Right ventricle myocardium inferior (tissue), 1 donor: ENCODE data around the gene ARHGEF28. TPM values are rescaled to one million over a fixed set of nuclear protein-coding genes. Genes with fewer than 3 reads are reported as not detected.

Experiments
- ATAC-seq: fragments of 200-7000 bp; cut with Tn5 transposase; one replicate; pipeline ENCODE4 v1.9.1; 2020; ENCODE audit warnings: mild to moderate bottlenecking, moderate library complexity
- DNase-seq: peaks from one replicate; pipeline ENCODE4 v3.0.0; 2021; ENCODE audit errors: missing footprints
- intact Hi-C: fragments of 100-400 bp; cut with DNase I; formaldehyde crosslinking; loops from one replicate; pipeline ENCODE4 v1.11.0; 2022
- total RNA-seq: library from RNA; stranded (reverse); fragmentation: NEBNext Ultra II Directional; extraction: Animal tissue kit (Norgen Biotek cat#: 25700); gene quantifications from one replicate; pipeline ENCODE4 v1.2.1, GENCODE V29; 2021
- donor health status: DM: no; HTN: yes; CAD: no; lungs with severe emphysema.

The ARHGEF28 gene
- total RNA-seq, 1 donor from 2014 or later, result 1.9 TPM

DNA sequence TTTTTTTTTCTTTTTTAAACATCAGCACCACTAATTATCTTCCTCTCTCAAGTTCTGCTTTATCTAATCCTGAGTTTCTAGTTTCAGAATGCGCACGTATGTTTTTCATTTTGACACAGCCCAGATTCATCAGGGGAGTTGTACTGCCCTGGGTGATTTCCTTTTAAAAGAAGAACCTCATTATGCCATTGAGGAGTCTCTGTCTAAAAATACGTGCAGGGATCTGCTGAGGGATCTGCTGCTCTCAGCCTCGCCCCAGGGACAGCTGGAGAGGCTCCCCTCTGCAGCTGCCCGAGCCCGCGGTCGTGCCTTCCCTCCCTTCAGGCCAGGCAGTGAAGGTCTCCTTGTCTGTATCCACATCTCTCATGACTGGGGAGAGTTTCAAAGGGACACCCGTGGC is 273.1 kb downstream of the ARHGEF28 start:
- DNase-seq (no peak), ATAC-seq (peak; percentile 22)
- intact Hi-C loops, result no loop called here

DNA sequence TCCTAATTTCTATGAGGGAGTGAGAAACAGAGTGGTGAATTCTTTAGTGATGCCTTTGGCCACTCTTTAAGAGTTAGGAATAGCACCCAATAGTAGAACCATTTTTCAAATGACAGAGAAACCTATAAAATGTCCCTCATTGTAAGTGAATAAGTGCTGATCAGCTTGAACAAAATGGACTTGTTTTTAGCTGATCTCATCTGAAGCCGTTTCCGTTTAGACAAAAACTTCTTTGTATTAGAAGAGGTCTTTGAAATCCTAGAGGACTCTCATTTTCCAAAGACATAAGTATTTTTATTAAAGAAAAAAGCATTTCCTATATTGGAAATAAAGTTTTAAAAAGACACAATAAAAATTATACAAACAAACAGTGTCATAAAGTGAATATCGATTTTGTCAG is 273.9 kb downstream of the ARHGEF28 start:
- ATAC-seq, result no peak
- intact Hi-C loops, result loop anchor here (2.0 to 10.0 kb wide), 3 partner anchors 41 to 1015 kb away; no protein-coding TSS in a partner anchor
- DNase-seq, result no peak

DNA sequence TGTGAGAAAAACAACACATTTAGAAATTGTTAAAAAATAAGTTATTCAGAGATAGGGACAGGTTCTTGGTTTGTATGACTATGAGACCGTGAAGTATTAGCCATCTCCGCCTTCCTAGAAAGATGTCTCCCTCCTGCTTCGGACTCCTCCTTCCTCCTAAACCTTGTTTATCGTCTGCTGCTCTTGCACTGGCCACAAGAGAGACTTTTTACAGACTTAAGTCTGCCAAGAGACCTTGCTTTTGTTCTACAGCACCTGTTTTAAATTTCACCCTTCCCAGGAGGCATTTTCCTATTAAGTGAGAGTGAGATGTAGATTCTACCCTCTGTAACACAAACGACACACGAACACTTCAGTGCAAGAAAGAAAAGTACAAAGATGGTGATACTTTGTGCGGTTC is 274.6 kb downstream of the ARHGEF28 start:
- intact Hi-C loops, result loop anchor here (2.0 to 10.0 kb wide), 3 partner anchors 42 to 1014 kb away; no protein-coding TSS in a partner anchor
- DNase-seq (no peak), ATAC-seq (no peak)

DNA sequence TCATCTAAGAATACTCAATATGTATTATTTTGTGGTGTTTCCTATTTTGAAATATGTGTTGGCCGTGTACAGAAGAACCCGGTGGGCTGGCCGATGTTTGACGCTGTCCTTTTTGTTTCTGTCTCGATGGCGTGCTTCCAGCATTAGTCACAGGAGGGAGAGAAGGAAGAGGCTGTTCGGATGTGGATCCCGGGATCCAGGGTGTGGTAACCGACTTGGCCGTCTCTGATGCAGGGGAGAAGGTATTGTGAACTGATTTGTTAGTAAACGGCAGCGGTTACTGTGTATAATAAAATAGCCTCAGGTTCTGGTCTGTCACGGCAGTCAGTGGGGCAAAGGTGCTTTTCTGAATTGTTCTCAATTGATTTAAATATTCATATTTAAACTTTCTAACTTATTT is 275.0 kb downstream of the ARHGEF28 start:
- ATAC-seq (no peak), DNase-seq (no peak)
- intact Hi-C loops, result loop anchor here (2.0 to 10.0 kb wide), 3 partner anchors 42 to 1014 kb away; no protein-coding TSS in a partner anchor

DNA sequence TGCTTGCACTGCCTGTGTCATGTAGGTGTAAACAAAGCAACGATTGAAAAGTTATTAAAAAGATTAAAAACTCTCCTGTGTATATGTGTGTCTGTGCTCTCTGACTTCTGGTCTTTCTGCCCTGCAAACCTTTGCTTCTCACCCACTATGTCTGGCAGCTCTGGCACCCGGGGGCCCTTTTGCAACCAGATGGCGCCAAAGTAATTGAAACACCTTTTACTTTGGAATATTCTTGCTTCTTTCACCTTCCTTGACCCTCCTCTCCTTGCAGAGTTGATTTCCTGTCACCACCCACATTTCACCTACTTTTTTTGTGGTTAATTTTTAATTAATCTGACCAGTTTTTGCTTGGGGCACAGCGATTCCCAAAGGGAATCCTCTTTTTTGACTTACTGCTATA is 275.5 kb downstream of the ARHGEF28 start:
- no peak for ATAC-seq

DNA sequence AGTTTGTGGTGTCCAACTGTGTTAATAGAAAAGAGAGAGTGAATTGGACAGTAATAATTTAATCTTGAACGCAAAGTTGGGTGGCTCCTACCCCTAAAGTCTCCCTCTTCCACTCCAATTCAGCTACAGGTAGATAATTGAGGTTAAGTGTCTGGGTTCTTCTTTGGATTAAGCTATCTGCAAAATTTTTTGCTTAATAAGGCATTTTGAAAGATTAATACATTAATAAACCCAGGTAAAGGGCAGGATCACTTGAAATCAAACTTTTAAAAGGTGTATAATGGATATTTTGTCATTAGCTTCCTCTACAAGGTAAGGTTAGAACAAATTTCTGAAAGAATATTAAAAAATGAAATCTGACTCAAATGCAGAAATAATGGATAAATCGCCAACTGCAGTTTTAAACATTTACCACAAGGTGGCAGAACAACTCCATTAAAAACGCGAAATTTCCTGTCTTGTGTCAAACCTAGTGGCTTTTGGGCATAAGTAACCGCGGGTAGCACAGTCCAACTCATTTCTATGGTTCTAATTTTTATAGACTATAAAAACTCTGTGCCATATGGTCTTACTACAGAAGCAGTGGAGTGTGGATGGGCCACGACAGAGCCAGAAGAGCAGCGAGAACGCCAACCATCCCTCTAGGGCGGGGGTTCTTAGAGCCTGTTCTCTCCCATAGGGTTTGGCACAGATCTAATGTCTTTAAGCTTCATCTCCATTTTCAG is 276.5 kb downstream of the ARHGEF28 start:
- DNase-seq (no peak), ATAC-seq (peak; percentile 31)
- intact Hi-C loops, result loop anchor here (1.0 to 10.0 kb wide), 3 partner anchors 132 to 1012 kb away; no protein-coding TSS in a partner anchor

More for the DNA sequence above, 275.5 kb downstream of the ARHGEF28 start:
- no peak for DNase-seq
- intact Hi-C loops, result loop anchor here (2.0 to 10.0 kb wide), 3 partner anchors 43 to 1013 kb away; no protein-coding TSS in a partner anchor

DNA sequence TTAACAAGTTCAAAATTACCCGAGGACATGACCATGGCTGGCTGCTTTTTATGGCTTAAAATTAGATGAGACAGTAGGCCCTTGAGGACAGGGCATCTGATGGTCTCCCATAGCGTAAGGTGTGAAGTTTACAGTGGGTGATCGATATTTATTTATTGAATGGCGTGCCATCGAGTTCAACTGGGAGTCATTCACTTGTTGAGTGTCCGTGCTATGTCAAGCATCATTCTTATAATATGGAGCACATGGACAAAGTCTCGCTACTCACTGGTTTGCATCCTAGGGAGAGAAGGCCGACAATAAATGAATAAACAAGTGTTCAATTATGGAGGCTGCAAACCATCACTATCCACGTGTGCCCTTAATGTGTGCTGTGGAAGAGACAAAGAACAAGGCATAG is 277.2 kb downstream of the ARHGEF28 start:
- no peak for ATAC-seq
- intact Hi-C loops, result loop anchor here (10.0 kb wide), 2 partner anchors 132 to 1012 kb away; no protein-coding TSS in a partner anchor
- no peak for DNase-seq

DNA sequence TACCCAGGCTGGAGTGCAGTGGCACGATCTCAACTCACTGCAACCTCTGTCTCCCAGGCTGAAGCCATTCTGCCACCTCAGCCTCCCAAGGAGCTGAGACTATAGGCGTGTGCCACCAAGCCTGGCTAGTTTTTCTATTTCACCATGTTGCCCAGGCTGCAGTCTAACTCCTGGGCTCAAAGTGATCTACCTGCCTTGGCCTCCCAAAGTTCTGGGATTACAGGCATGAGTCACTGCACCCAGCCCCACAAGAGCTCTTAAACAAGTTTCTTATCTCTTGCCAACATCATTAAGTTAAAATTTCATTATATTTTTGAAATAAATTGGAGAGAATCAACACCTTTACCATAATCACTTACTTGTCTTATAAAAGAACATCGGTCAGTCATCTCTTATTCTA is 280.3 kb downstream of the ARHGEF28 start:
- intact Hi-C loops, result loop anchor here (10.0 kb wide), 2 partner anchors 129 to 1009 kb away; no protein-coding TSS in a partner anchor
- DNase-seq (no peak), ATAC-seq (no peak)

DNA sequence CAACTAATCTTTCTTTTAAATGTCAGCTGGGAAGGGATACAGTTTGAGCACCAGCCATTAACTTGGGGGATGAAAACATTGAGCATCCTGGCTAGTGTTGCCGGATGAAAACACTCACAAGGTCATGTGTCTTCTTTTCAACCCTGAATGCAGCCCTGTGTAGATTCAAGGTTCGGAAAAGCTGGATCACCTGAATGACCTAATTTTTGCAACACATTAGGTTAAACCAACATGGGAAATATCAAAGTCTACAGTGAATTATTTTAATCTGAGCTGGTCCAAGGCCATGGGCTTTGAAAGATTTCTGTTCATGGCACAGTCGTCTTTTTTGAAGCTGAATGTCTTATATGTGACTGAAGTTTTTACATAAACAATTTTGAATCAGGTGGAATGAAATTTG is 281.2 kb downstream of the ARHGEF28 start:
- ATAC-seq (no peak), DNase-seq (no peak)
- intact Hi-C loops, result loop anchor here (10.0 kb wide), 2 partner anchors 128 to 1008 kb away; no protein-coding TSS in a partner anchor

DNA sequence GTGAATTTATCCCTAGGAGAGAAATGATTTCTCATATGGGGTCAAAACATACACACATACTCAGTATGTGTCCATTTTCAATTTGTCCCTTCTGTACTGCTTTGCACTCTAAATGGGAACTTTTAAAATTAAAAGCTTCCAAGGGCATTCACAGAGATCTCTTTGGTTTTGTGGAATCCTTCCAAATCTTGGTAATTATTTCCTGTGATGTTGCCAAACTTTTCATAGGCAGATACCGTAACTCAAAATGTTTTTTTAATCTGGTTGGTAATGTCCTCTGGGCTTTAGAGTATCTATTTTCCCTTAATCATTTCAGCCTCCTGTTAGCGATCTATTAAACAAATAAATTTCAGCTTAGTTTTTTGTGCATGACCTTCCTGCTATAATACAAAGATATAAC is 282.4 kb downstream of the ARHGEF28 start:
- ATAC-seq (no peak), DNase-seq (no peak)
- intact Hi-C loops, result loop anchor here (10.0 kb wide), 2 partner anchors 126 to 1006 kb away; no protein-coding TSS in a partner anchor

DNA sequence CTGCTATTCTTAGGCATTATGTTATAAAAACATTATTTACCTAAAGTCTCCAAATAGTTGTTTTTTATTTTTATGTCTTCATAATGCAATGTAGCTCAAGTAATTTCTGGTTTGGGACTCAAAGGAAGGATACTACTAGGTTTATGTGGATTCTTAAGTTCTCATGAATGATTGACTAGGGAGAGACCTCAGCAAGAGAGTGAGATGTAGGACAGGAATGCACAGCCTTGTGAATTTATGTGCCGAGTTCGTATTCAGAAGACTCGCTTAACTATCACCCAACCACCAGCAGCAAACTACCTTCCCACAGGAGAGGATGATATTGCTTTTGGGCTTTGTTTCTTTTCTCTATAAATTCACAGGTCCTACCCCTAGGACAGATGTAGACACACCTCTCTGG is 282.9 kb downstream of the ARHGEF28 start:
- no peak for DNase-seq
- no peak for ATAC-seq
- intact Hi-C loops, result loop anchor here (10.0 kb wide), 2 partner anchors 126 to 1006 kb away; no protein-coding TSS in a partner anchor

DNA sequence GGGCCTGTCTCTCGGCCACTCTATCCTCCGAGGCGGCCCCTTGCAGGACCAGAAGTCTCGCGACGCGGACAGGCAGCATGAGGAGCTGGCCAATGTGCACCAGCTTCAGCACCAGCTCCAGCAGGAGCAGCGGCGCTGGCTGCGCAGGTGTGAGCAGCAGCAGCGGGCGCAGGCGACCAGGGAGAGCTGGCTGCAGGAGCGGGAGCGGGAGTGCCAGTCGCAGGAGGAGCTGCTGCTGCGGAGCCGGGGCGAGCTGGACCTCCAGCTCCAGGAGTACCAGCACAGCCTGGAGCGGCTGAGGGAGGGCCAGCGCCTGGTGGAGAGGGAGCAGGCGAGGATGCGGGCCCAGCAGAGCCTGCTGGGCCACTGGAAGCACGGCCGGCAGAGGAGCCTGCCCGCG is 283.5 kb downstream of the ARHGEF28 start:
- no peak for DNase-seq
- intact Hi-C loops, result loop anchor here (10.0 kb wide), 2 partner anchors 125 to 1005 kb away; no protein-coding TSS in a partner anchor
- ATAC-seq, result no peak

DNA sequence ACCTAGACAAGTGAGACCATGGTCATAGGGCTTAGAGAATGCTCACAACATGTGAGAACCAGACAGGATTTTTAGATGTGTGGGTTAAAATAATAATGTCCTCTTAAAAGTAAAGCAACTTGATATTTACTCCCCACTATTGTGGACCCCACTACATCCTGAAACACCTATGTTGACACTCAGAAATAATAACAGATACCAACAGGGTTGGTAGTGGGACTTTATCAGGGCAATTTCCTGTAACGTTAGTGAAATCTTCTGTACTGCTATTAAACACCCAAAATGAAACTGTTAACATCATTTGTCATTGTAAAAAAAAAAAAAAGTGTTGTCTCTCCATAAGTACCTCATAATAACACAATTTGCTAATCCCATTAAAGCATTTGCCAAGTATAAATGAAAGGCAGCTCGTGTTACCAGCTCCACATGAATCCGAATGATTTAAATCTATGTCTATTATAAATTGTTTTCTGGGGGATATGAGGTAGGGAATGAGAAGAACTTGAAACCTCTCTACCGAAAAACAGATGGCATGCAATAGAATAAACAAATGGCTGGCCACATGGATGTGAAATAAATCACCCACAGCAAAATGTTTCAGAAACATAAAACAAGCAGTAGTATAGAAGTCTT is 285.9 kb downstream of the ARHGEF28 start:
- no peak for ATAC-seq
- intact Hi-C loops, result no loop called here
- DNase-seq, result no peak

DNA sequence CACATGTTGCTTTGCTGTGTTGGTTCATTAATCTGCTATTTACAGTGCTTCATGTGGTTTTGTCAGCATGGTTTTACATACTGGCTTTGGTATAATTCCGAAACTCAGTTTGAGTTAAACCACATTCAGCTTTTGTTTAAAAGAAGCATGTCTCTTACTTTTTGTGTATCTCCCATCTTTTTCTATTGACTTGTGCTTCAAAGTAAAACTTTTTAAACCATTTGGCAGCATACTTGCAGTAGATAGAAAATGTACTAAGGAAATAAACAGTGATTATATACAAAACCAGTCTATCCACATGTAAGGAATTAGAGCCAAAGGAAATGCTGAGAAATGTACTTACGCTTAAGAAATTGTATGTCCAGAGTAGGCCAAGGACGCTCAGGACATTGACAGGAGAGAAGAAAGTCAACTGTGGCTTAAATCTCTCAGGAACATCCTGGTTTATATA is 286.9 kb downstream of the ARHGEF28 start:
- no peak for ATAC-seq
- no peak for DNase-seq
- intact Hi-C loops, result no loop called here

DNA sequence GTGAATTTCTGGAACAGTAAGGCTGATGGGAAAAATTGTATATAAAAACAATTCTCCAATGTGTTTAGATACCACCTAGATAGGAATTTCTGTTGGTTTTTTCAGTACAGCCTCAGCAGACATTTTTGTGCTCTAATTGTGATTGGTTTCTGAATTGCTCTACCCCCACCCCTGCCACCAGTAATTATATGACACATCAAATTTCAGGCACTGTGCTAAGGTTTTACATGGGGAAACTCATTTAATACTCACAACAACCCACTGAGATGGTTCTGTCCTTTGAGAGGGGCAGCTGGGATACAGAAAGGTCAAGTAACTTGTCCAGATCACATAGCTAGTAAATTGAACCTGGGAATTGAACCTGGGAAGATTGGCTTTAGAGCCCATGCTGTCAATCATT is 288.0 kb downstream of the ARHGEF28 start:
- no peak for ATAC-seq
- intact Hi-C loops, result no loop called here
- no peak for DNase-seq

DNA sequence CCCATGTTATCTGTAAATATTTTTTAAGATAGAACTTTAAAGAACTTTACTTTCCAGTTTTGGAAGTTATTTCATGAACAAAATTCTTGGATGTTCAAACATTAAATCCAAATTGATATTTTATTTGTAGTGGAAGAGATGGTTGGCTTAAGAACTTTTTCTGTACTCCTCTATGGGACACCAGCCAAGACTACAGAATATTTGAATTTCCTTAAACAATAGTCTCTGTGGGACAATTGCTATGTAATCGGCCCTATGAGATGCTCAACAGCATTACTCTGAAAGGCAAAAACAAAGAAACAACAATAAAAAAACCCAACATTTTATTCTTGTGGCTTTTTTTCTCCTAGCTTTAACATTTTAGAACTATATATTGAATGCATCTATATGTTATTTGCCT is 289.3 kb downstream of the ARHGEF28 start:
- DNase-seq (no peak), ATAC-seq (no peak)
- intact Hi-C loops, result no loop called here

DNA sequence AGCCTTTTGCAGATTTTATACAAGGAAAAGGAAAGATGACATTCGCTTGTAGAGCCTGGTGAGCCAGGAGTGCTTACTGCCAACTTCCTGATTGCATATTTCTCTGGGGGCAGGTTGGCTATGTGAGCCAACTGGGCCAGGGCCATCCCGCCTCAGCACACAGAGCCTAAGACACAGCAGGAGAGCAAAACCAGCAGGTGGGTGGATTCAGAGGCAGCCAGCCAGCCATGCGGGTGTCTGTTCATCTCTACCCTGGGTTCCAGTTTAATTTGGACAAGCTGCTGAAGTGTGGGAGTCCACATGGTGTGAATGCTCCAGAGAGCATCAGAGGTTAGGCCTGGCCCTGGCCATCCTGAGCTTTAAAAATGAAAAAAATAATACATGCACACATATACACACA is 291.4 kb downstream of the ARHGEF28 start:
- peak; percentile 81 for ATAC-seq
- DNase-seq, result no peak
- intact Hi-C loops, result no loop called here

DNA sequence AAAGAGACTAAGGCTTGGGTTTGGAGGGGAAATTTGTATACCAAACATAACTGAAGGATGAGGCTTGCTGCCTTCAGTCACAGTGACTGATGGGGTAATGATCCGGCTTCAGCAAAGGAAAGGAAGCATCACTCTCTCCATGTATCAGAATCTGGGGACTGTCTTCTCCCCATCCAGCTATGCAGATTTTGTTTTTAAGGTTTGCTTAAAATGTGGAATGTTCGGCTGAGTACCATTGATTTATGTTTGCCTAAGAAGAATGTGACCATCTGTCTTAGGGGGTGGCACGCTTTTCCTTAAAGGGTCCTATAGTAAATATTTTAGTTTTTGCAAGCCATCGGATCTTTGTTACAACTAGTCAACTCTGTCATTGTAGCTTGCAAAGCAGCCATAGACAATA is 291.9 kb downstream of the ARHGEF28 start:
- no peak for ATAC-seq
- intact Hi-C loops, result no loop called here
- no peak for DNase-seq

DNA sequence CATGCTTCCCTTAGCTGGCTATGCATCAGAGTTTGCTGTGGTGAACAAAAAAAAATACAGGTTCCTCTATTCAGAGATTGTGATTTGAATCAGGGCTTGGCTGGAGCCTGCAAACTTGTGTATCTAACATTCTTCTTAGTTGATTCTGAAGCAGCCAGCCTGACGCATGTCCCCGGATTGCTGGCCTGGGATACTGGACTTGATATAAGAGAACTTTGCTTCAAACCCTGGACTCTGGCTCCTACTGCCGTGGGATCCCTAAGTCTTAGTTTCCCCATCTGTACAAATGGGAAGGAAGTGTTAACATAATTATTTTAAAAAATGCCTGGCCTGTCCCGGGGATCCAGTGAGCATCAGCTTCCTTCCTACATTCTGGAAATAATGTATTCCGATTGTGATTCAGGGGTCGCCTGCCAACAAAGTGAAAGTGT is 292.8 kb downstream of the ARHGEF28 start:
- intact Hi-C loops, result no loop called here
- ATAC-seq (no peak), DNase-seq (no peak)

DNA sequence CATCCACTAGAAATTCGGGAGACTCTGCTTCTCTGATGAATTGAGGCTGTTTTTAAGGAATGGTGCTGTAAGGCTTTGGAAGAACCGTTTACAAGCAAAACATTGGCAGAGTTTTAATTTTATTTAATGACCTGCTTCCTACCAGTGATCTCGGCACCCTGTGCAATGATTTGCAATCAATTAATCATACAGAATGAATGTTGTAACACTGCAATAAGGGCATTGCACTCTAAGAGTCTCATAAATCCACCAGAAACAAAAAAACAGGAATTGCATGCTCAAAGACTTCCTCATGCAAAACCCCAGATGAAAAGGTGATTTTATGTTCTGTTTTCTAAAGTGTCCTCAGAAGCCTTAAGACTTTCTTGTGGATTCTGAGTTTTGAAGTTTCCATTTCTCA is 295.7 kb downstream of the ARHGEF28 start:
- no peak for ATAC-seq
- intact Hi-C loops, result no loop called here
- DNase-seq, result no peak
